GM21447 (cell line): Measurements from ENCODE around the gene BRIP1.
"Not testable (repeated sequence)": the region's sequence is repeated elsewhere in the genome, so short reads cannot be mapped to it uniquely, and the experiment has no call there.

Source experiments
- ATAC-seq: cut with Tn5 transposase; IDR thresholded peaks from one replicate; pipeline ENCODE4 v1.9.1; 2021; ENCODE audit not compliant: unreplicated experiment

BRIP1 gene

GRCh38 chr17:61733021-61733420 is 130.3 kb downstream of the BRIP1 start:
- no peak for ATAC-seq

- no peak for ATAC-seq
Observed at GRCh38 chr17:61732169-61732568, 131.2 kb downstream of the BRIP1 start.

- no peak for ATAC-seq
Observed at GRCh38 chr17:61731330-61731729, 132.0 kb downstream of the BRIP1 start.

DNA sequence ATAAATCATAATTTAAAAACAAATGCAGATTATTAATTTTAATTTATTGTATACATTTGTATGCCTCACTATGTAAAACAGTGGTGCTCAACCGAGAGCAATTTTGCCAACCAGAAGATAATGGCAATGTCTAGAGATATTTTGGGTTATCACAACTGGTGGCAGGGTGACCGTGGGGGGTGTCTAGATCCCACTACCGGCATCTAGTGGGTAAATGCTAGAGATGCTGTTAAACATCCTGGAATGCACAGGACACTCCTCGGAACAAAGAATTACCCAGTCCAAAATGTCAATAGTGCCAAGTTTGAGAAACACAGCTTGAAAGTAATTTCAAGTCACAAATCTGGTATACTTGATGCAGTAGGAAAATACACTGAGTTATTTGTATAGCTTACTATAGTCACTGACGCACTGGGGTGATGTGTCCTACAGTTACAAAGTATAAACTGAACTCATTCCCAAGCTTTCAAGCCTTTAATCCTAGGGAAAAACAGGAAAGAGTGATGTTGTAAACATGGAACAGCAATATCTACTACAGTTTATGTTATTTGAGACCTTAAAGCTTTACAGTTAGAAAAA is 133.5 kb downstream of the BRIP1 start:
- no peak for ATAC-seq

DNA sequence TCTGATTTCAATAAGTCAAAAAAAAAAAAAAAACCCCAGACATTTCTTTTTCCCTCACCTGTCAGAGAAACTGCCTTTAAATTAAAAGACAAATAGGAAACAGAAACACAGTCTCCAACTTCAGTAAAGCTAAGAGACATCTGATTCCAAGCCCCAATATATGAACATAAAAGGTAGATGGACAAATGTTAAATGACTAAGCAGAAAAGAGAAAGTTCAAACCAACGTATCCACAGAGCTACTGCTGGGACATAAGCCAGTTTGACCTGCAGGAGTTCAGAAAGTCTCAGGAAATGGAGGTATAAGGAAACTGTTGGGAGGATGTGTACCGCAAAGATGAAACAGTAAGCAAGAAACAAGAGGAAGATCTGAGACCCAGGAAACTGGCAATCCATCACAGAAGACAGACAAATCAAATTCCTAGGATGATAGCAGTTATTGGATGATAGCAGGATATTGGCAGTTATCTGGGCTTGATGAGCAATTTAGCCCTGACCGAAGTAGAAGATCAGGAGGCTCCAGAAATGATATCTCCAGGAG is 135.0 kb downstream of the BRIP1 start:
- ATAC-seq, result no peak

DNA sequence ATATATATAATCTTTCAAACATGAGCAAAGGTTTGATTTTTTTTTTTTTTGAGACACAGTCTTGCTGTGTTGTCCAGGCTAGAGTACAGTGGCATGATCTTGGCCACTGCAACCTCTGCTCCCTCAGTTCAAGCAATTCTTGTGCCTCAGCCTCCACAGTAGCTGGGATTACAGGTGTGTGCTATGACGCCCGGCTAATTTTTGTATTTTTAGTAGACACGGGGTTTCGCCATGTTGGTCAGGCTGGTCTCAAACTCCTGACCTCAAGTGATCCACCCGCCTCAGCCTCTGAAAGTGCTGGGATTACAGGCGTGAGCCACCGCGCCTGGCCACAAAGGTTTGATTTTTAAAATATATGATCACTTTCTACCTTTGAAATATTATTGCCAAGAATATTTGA is 135.5 kb downstream of the BRIP1 start:
- not testable (repeated sequence) for ATAC-seq

- ATAC-seq, result no peak
Observed at GRCh38 chr17:61726977-61727376, 136.4 kb downstream of the BRIP1 start.

GRCh38 chr17:61724777-61725176 is 138.6 kb downstream of the BRIP1 start:
- no peak for ATAC-seq

GRCh38 chr17:61723914-61724313 is 139.4 kb downstream of the BRIP1 start:
- ATAC-seq, result no peak

- ATAC-seq, result no peak
Observed at GRCh38 chr17:61723183-61723582, 140.1 kb downstream of the BRIP1 start.

GRCh38 chr17:61722398-61722797 is 140.9 kb downstream of the BRIP1 start:
- no peak for ATAC-seq

GRCh38 chr17:61720016-61720795 is 143.1 kb downstream of the BRIP1 start:
- no peak for ATAC-seq

GRCh38 chr17:61719220-61719619 is 144.1 kb downstream of the BRIP1 start:
- ATAC-seq, result not testable (repeated sequence)

DNA sequence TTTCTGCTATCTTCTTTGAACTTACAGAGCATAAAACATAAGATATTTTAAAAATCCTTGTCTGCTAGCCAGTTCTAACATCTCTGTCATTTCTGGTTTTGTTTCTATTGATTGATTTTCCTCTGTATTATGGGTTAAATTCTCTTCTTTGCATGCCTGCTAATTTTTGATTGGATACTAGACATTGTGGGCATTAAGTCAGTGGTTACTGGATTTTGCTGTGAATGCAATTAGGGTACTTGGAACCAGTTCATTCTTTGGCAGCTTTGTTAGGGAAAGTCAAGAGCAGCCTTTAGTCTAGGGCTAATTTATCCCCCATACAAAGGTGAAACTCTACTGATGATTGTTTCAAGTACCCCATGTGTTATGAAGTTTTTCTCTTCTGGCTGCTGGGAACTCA is 145.3 kb downstream of the BRIP1 start:
- no peak for ATAC-seq

- ATAC-seq, result no peak
Observed at GRCh38 chr17:61717352-61717751, 146.0 kb downstream of the BRIP1 start.

- ATAC-seq, result no peak
Observed at GRCh38 chr17:61716225-61716829, 147.0 kb downstream of the BRIP1 start.

DNA sequence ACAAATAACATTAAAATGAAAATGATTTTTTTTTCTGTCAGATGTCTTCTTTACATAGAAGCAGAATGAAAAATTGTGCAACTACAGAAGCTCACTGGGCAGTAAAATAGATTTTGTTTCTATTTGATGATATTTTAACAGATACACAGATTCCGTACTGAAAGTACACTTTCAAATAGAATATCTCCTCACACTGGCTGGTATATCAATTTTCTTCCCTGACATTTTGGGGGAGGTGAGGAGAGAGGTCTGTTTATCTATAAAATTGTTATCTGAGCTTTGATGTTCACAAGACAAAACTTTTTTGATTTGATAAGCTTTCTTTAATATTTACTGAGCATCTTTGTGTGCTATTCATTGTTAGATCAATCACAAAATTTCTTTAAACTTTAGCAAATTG is 148.0 kb downstream of the BRIP1 start:
- ATAC-seq, result no peak

DNA sequence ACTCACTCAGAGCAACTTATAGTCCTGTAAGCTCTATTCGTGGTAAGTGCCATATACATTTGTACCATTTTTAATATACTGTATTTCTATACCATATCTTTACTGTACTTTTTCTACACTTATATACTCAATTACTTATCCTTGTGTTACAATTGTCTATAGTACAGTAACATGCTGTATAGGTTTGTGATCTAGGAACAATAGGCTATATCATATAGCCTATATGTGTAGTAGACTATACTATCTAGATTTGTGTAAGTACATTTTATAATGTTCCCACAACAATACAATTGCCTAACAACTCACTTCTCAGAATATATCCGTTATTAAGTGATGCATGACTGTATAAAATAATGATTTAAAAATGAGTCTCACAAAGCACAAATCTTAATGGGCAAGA is 149.0 kb downstream of the BRIP1 start:
- no peak for ATAC-seq

DNA sequence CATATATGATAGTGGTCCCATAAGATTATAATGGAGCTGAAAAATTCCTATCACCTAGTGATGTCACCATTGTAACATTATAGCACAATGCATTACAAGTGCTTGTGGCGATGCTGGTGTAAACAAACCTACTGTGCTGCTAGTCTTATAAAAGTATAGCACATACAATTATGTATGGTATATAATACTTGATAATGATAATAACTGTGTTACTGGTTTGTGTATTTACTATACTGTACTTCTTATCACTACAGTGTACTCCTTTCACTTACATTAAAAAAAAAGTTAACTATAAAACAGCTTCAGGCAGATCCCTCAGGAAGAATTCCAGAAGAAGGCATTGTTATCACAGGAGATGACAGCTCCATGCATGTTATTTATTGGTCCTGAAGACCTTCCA is 150.3 kb downstream of the BRIP1 start:
- no peak for ATAC-seq

- no peak for ATAC-seq
Observed at GRCh38 chr17:61710546-61710945, 152.8 kb downstream of the BRIP1 start.

GRCh38 chr17:61709567-61709966 is 153.8 kb downstream of the BRIP1 start:
- ATAC-seq, result no peak

- ATAC-seq, result no peak
Observed at GRCh38 chr17:61704935-61705449, 158.3 kb downstream of the BRIP1 start.
